ENCODE data around the gene GABRB3.

The GABRB3 gene

DNA sequence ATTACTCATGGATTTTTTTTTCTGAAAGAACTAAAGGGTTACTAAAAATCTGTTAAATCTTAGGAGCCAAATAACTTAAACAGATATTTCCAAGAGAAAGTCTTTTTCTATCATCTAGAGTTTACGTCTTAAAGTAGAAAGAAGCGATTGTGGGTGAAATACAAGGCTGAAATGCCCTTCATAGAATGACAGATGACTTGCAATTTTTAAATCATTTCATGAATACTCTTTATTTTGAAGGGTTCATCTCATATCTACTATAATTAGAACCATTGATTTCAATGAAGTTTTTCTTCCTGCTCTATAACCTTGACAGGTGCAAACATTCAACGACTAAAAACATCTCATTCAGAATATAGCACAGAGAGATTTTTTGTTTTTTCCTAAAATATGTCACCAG is 217.0 kb downstream of the GABRB3 start:
- no peak for DNase-seq (ENCODE audit: low read depth, low spot score)

DNA sequence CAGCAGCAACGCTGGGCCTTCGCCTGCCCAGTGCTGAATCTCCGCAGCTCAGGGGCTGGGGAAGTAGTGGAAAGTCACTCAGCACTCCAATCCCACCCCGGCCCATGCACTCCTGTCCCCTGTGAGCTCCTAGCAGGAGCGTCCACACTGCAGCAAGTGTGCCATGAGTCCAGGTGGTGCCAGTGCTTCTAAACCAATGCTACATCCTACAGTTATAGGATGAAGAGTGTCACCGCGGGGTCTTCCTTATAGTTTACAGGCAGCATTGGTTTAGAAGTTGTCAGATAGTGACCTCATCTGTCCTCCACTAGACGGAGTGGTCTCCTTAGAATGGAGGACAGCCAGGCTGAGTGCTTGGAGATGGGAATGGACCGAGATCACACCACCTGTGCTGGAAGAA is 221.4 kb downstream of the GABRB3 start:
- DNase-seq (ENCODE audit: low read depth, low spot score) = no peak

DNA sequence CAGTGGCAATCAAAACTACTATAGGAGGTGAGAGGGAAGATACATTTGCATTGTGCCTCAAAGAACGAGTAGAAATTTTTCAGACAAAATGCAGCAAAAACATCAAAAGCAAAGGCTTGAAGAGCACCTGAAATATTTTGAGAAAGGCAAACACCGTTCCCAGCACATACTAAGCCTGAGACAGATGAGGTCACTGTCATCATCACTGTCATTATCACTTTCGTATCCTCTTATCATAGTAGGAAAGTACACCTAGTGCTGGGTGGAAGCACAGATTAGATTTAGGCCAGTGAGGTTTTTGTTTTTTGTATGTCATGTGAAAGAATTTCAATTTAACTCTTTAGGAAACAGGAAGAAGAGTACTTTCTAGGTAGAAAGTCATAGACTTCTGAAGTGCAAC is 222.0 kb downstream of the GABRB3 start:
- DNase-seq (ENCODE audit: low read depth, low spot score) = no peak

DNA sequence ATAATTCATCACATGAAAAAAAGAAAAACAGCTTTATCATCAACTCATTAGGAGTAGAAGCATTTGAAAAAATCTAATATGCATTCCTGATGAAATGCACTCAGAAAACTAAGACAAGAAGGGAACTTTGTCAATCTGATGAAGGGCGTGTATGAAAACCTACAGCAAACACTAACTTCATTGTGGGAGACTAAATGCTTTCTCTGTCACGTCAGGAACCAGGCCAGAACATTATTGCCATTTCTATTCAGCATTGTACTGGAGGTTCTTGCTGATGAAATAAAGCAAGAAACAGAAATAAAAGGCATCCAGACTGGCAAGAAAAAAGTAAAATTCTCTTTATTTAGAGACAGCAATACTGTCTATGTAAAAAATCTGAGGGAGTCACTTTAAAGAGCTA is 235.2 kb downstream of the GABRB3 start:
- no peak for DNase-seq (ENCODE audit: low read depth, low spot score)

DNA sequence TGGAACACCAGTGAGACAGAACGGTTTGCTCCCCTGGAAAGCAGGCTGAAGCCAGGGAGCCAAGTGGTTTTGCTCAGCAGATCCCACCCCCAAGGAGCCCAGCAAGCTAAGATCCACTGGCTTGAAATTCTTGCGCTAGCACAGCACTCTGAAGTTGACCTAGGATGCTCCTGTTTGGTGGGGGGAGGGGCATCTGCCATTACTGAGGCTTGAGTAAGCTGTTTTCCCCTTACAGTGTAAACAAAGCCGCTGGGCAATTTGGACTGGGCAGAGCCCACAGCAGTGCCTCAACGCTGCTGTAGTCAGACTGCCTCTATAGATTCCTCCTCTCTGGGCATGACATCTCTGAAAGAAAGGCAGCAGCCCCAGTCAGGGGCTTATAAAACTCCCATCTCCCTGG is 241.4 kb downstream of the GABRB3 start:
- no peak for DNase-seq (ENCODE audit: low read depth, low spot score)

DNA sequence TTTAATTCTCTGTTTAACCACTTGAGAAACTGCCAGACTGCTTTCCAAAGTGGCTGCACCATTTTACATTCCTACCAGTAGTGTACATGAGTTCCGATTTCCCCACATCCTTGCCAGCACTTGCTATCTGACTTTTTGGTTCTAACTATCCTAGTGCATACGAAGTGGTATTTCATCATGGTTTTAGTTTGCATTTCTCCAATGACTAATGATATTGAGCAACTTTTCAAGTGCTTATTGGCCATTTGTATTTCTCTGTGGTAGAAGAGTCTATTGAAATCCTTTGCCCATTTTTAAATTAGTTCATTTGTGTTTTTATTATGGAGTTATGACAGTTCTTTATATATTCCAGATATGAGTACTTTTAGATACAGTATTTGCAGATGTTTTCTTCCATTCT is 247.8 kb downstream of the GABRB3 start:
- DNase-seq (ENCODE audit: low read depth, low spot score) = no peak

- DNase-seq (ENCODE audit: low read depth, low spot score) = no peak
Observed at GRCh38 chr15:26521691-26522198, 251.1 kb downstream of the GABRB3 start.

- DNase-seq (ENCODE audit: low read depth, low spot score) = no peak
Observed at GRCh38 chr15:26521130-26521529, 251.7 kb downstream of the GABRB3 start.

- no peak for DNase-seq (ENCODE audit: low read depth, low spot score)
Observed at GRCh38 chr15:26518885-26519284, 254.0 kb downstream of the GABRB3 start.

DNA sequence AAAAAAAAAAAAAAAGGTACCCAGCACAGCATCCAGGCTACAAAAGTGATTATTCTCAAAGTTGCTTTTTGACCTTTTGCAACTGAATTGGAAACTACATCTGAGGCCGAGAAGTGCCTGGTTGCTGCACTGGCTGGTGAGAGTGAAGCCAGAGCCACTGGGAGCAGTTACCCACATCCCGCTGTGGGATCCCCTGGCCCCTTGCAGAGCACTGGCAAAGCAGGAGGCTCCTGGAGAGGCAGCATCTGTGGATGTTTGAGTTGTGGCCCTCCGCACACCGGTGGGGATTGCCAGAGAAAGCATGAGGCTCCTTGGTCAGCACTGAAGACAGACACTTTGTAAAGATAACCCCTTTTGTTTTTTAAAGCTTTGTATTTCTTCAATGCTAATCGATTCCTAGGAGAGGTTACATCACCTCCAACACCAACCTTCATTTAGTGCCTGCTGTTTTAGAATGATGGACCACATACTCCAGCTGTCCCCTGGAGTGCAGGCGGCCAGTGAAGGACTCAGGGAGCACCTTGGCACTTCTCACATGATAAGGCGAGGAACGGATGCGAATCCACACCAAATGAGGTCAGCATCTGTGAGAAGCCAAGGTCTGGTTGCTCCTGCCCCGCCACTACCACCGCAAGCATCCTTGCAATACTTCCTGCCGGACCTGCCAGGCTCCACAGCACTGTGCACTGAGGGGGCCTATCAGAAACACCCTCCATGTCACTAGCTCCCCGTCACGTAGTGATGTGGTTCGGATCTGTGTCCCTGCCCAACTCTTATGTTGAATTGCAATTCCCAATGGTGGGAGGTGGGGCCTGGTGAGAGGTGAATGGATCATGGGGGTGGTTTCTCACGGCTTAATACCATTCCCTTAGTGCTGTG is 256.5 kb downstream of the GABRB3 start:
- DNase-seq (ENCODE audit: low read depth, low spot score) = no peak

DNA sequence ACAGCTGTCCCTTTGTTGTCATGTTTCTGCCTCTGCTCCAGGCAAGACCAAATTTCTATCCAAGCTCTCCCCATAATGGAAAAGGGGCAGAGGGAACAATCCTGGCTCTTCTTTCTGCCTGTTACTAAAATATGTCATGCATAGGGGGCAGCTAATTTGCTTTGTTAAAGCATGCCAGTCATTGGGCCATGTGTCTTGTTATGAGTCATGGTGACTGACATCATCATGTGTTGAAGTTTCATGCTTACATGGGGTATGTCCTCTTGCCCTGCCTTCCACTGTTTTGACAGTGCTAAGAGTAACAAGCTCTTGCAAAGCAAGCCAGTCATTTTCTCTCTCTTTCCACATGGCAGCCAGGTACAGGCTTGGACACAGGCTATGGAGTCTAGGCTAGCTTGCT is 268.9 kb downstream of the GABRB3 start:
- no peak for DNase-seq (ENCODE audit: low read depth, low spot score)

Measured in iPS DF 19.7 (cell line).